Muscle of arm (tissue), 14 donors: ENCODE data around the gene SDHAF2. TPM values are rescaled to one million over a fixed set of nuclear protein-coding genes. Genes with fewer than 3 reads are reported as not detected.
A peak's percentile ranks its signal among the peaks of the same experiment; 100 is the strongest.
"Not testable (repeated sequence)": the region's sequence is repeated elsewhere in the genome, so short reads cannot be mapped to it uniquely, and the experiment has no call there.

Experiments
- DNase-seq: peaks from one replicate; pipeline ENCODE4 v3.0.0-alpha.2; 2013
- long read RNA-seq, 11 donors: transcript quantifications; one replicate each; lab custom pipeline, GENCODE V29; 2026
- polyA plus RNA-seq, 12 donors: library from polyadenylated mRNA; unstranded; fragments of 120-200 nt; gene quantifications; one replicate each; pipeline ENCODE4 v1.2.1, GENCODE V29; 2013; ENCODE audit not compliant: insufficient read length in 12 of 12

SDHAF2 gene
- 10 to 100 TPM in 11 of 12 donors, not detected in 1; 29.1 to 36.6 (median 30.4) TPM for polyA plus RNA-seq
- long read RNA-seq, donor 1, transcript SDHAF2-206 (2 exons, 835 nt), result minor isoform, 9 of 41 reads
- long read RNA-seq, donor 1, transcript SDHAF2-201 (4 exons, 2,033 nt), result major isoform, 27 of 41 reads
- long read RNA-seq, donor 1, partial matches to known transcripts, result 0 of 41 reads
- long read RNA-seq, donor 1, other reads (novel, unspliced or antisense), result 0 of 41 reads
- long read RNA-seq, donor 2, transcript SDHAF2-201 (4 exons, 2,033 nt), result major isoform, 25 of 31 reads
- long read RNA-seq, donor 2, transcript SDHAF2-206 (2 exons, 835 nt), result minor isoform, 5 of 31 reads
- long read RNA-seq, donor 2, partial matches to known transcripts, result 0 of 31 reads
- long read RNA-seq, donor 2, other reads (novel, unspliced or antisense), result 0 of 31 reads
- long read RNA-seq, donor 3, transcript SDHAF2-201 (4 exons, 2,033 nt), result major isoform, 12 of 14 reads
- long read RNA-seq, donor 3, partial matches to known transcripts, result 0 of 14 reads
- long read RNA-seq, donor 3, other reads (novel, unspliced or antisense), result 0 of 14 reads
- long read RNA-seq, donor 4, transcript SDHAF2-201 (4 exons, 2,033 nt), result major isoform, 9 of 12 reads
- long read RNA-seq, donor 4, partial matches to known transcripts, result 0 of 12 reads
- long read RNA-seq, donor 4, other reads (novel, unspliced or antisense), result 0 of 12 reads
- long read RNA-seq, donor 5, result 0 reads
- long read RNA-seq, donor 6, transcript SDHAF2-201 (4 exons, 2,033 nt), result major isoform, 6 of 10 reads
- long read RNA-seq, donor 6, partial matches to known transcripts, result 0 of 10 reads
- long read RNA-seq, donor 6, other reads (novel, unspliced or antisense), result 0 of 10 reads
- long read RNA-seq, donor 7, transcript SDHAF2-201 (4 exons, 2,033 nt), result major isoform, 10 of 10 reads
- long read RNA-seq, donor 7, partial matches to known transcripts, result 0 of 10 reads
- long read RNA-seq, donor 7, other reads (novel, unspliced or antisense), result 0 of 10 reads
- long read RNA-seq, donor 8, transcript SDHAF2-201 (4 exons, 2,033 nt), result major isoform, 16 of 22 reads
- long read RNA-seq, donor 8, transcript SDHAF2-206 (2 exons, 835 nt), result minor isoform, 6 of 22 reads
- long read RNA-seq, donor 8, partial matches to known transcripts, result 0 of 22 reads
- long read RNA-seq, donor 8, other reads (novel, unspliced or antisense), result 0 of 22 reads
- long read RNA-seq, donor 9, transcript SDHAF2-201 (4 exons, 2,033 nt), result major isoform, 10 of 18 reads
- long read RNA-seq, donor 9, transcript SDHAF2-206 (2 exons, 835 nt), result minor isoform, 7 of 18 reads
- long read RNA-seq, donor 9, partial matches to known transcripts, result 0 of 18 reads
- long read RNA-seq, donor 9, other reads (novel, unspliced or antisense), result 0 of 18 reads
- long read RNA-seq, donor 10, transcript SDHAF2-201 (4 exons, 2,033 nt), result major isoform, 14 of 22 reads
- long read RNA-seq, donor 10, transcript SDHAF2-206 (2 exons, 835 nt), result minor isoform, 7 of 22 reads
- long read RNA-seq, donor 10, partial matches to known transcripts, result 0 of 22 reads
- long read RNA-seq, donor 10, other reads (novel, unspliced or antisense), result 0 of 22 reads
- long read RNA-seq, donor 11, transcript SDHAF2-201 (4 exons, 2,033 nt), result major isoform, 21 of 38 reads
- long read RNA-seq, donor 11, transcript SDHAF2-206 (2 exons, 835 nt), result minor isoform, 7 of 38 reads
- long read RNA-seq, donor 11, partial matches to known transcripts, result 8 of 38 reads
- long read RNA-seq, donor 11, other reads (novel, unspliced or antisense), result 0 of 38 reads

- DNase-seq, result peak; percentile 95
Measured at GRCh38 chr11:61429691-61430582, at the start of gene SDHAF2, which contains the start of gene CPSF7. SDHAF2 (plus strand) TSS chr11:61430124; CDS start chr11:61430147, 23 bp downstream. CPSF7 (minus strand) TSS chr11:61429975; CDS start chr11:61429235, 740 bp downstream.

GRCh38 chr11:61380884-61381283, 49.0 kb upstream of the SDHAF2 start:
- DNase-seq, result no peak

- DNase-seq, result not testable (repeated sequence)
Measured at GRCh38 chr11:61383859-61384258, 46.1 kb upstream of the SDHAF2 start.

DNA sequence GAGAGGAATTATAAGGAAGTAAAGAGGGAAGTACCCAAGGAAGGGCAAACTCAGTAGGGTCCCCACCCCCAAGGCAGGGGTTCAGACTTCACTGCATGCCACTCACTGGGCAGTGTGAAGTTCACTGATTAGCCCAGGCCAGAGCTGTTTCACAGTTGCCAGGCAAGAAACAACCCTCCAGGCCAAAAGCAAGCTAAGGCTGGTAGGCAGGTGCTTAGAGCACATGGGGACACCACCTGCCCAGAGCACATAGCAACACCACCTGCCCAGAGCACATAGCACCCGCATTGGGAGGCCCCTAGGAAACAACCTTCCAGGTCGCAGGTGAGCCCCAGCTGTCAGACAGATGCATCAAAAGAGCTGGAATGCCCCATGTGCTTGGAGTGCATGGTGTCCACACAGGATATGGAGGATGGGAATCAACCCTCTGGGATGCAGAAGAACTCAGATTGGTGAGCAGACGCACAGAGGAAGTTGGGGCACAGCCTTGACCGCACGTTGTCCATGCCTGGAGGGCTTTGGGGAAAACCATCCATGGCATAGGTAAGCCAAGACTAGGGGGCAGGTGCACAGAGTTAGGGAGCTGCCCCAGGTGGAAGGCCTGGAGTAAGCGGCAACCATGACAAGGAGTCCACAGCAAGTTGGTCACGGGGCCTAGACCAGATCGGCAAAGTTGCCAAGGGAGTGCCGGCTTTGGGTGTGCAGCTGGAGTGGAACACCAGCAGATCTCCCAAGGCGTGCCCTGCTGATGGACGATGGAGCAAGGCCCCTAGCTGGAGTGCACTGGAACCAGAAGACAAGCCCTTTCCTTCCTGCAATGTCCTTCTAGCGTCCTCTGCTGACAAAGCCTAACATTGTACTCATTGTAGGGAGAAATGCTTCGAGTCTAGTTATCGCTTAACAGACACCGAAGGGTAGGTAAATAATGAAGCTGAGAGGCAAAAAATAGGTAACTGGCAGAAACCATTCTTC, 45.4 kb upstream of the SDHAF2 start:
- DNase-seq, result no peak

GRCh38 chr11:61390161-61390560, 39.8 kb upstream of the SDHAF2 start:
- DNase-seq, result no peak

DNA sequence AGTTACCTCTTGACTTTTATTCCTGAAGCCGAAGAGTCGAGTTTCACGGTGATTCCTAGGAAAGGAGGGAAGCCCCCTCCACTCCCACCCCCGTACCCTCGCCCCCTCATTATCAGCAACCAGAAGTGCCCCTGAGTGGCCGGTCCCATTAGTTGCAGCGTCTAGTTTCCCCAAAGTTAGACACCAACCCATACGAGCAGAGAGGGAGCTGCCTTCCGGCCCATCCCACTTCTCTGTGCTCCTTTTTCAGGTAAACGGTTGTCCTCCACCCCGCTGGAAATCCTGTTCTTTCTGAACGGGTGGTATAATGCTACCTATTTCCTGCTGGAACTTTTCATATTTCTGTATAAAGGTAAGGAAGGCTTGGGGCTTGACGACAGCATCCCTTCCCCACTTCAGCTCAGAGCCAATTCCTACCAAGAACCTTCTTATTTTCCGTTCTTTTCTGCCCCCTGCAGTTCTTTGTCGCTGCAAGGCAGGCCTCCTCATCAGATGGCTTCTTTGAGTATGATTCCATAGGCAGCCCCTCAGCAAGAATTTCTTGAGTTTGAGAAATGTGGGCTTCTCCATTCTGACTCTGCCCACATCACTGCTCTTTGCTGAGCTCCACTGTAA, 36.8 kb upstream of the SDHAF2 start:
- DNase-seq, result peak; percentile 13

- DNase-seq, result no peak
Measured at GRCh38 chr11:61401173-61401572, 28.8 kb upstream of the SDHAF2 start.

DNA sequence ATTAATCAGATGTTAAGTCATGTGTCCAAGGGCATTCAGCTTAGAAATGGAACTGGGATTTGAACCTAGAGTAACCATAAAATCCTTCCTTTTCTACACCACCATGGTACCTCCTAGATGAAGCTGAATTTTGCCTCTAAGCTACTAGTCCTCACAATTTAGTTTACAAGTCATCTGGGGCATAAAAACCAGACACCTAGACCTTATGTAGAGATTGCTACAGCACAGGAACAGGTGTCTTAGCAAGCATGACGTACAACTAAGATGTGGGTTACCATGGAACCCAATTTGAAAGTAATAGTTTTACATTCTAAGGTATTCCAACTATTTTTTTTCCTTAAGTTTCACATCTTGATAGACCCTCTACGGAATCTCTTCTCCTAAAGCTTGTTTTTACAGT, 28.4 kb upstream of the SDHAF2 start:
- no peak for DNase-seq

- no peak for DNase-seq
Measured at GRCh38 chr11:61403658-61404057, 26.3 kb upstream of the SDHAF2 start.

DNA sequence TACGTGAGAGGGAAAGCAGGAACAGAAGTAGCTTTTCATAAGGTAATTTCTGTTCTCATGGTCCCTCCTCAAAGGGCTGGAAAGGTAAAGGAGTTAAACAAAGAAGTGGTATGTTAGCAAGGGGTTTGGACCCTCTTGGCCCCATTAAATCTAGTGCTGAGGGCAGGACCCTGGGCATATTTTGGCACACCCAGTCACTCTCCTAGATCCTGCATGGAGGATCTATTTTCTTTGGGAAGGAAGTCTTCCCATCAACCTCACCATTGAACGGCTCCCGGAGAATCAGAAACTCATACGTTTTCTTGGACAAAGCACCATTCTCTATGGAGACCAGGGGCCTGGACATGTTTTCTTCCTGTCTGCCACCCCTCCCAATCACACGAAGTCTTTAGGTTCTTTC, 25.8 kb upstream of the SDHAF2 start:
- DNase-seq, result no peak

GRCh38 chr11:61404641-61405040, 25.3 kb upstream of the SDHAF2 start:
- DNase-seq, result no peak

DNA sequence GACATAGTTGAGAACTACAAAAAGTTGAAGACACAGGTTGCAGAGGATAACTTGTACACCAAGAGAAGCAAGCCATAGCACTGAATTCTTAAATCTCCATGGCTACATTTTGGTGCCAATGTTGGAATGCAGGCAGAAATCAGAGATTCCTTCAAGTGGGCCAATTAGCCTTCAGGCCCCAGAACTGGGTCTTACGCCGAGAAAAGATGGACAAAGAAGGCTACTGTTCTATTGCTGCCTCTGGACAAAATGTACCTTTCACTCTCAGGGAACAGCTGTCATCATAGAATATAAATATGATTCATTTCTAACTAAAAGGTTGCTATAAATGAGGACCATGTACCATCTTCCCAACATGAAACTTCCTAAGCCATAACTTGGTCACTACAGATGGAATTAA, 23.9 kb upstream of the SDHAF2 start:
- no peak for DNase-seq

DNA sequence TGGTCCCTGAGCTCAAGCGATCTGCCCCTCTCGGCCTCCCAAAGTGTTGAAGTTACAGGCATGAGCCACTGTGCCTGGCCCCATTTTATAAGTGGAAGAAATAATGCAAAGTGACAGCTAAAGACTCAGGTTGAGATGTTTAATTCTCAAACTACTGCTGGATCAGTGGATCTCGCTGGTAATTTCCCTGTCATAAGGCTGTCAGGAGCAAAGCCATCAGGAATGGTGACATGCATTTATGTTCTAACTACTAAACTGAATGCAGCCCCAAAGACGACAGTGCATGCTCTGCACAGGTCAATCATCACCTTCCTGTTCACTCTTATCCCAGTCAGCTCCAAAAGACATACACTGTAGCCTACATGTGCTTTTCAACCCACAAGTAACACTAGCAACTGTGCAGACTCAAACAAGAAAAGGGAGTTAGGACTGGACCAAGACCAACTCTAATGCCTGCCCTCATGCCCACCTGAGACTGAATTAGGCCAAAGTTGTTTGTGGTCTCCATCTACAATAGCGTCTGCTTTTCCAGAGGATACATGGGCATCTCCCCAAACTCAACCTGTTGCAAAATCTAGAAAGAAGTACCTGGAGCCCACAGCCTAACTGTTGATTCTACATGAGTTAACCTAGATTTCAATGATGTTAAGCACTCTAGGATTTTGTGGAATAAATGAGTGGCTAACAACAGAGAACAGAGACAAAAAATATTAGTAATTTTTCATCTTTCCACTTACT, 22.8 kb upstream of the SDHAF2 start:
- DNase-seq, result no peak

GRCh38 chr11:61411589-61411988, 18.3 kb upstream of the SDHAF2 start:
- no peak for DNase-seq

- DNase-seq, result no peak
Measured at GRCh38 chr11:61413496-61413895, 16.4 kb upstream of the SDHAF2 start.

DNA sequence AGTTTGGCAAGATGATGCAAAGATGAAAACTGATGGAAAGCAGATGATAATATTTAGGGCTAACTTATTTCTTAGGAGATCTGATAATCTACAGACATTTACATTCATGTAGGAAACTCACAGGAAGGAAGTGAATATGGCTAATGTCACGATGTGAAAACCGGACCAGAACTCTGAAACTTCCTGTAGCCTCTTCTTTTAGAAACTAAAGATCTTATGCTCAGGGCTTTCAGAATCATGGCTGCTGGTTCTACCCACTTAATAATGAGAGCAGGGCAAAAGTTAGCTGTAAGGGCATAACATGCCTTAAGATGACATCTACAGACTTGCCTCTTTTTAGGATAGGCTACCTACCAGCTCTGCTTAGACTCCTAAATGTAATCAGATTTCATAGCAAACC, 15.4 kb upstream of the SDHAF2 start:
- no peak for DNase-seq

- DNase-seq, result no peak
Measured at GRCh38 chr11:61415381-61415780, 14.5 kb upstream of the SDHAF2 start.
